Activated T-cell treated with anti-CD3 and anti-CD28 coated beads for 24 hours (primary cell): ENCODE results near the gene HRH4.

Experiments used
- DNase-seq: peaks from one replicate; pipeline ENCODE4 v3.0.0-alpha.2; 2020; ENCODE audit warnings: low read depth

HRH4 gene, protein sequence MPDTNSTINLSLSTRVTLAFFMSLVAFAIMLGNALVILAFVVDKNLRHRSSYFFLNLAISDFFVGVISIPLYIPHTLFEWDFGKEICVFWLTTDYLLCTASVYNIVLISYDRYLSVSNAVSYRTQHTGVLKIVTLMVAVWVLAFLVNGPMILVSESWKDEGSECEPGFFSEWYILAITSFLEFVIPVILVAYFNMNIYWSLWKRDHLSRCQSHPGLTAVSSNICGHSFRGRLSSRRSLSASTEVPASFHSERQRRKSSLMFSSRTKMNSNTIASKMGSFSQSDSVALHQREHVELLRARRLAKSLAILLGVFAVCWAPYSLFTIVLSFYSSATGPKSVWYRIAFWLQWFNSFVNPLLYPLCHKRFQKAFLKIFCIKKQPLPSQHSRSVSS

DNA sequence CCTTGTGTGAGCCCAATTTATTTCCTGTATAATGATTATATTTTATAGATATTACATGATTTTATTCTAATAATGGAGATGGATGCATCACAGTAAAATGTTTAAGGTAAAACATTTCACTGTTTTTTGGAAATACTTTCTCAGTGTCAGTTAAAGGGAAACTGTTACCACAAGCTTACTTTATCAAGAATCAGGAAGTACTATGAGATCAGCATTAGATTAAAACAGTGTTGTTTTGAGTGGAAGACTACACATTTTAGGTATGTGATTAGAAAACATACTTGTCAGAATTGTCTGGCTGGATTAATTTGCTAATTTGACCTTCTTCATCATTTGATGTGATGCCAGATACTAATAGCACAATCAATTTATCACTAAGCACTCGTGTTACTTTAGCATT lies at the start of gene HRH4:
Gene HRH4, plus strand, starts transcription at position 250 of the 400 bp plus-strand sequence. Its CDS starts 92 bp downstream, at position 342.
- DNase-seq, result no peak

DNA sequence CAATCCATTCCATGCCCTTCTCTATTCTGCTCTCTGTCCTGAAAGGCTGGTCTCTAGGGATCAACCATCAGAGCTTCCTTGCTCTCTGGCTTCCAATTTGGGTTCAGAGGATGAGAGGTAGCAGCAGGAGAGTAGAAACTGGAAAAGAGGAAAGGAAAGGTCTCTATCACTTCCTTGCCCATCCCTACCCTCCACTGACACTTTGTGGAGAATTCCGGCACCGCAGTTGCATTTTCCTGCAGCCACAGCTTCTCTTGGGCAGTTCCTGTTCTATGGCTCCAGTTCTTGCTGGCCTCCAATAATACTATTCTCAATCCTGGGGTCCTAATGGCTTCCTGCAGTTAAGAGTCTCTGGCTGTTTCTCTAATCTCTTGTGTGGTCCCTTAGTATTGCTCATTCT lies 47.3 kb upstream of the HRH4 start:
- no peak for DNase-seq

DNA sequence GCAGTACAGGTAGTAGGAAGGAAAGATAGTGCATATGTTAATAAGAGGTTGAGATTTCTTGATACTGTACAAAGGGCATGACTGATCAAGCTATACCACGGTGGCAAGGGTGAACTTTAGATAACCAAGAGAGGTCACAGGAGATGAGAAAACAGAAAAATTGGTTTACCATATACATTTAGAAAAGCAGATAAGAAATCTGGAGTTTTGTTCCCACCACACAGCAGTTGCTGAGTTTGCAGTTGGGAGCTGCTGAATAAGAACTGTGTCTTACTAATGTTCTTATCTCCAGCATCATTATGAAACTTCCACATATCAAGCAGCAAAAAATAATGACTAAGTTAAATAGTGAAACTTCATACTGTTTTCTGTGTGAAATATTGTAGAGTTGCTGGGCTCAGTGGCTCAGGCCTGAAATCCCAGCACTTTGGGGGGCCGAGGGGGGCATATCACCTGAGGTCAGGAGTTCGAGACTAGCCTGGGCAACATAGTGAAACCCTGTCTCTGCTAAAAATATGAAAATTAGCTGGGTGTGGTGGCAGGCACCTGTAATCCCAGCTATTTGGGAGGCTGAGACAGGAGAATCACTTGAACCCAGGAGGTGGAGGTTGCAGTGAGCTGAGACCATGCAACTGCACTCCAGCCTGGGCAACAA lies 46.0 kb upstream of the HRH4 start:
- DNase-seq, result peak; percentile 26

DNA sequence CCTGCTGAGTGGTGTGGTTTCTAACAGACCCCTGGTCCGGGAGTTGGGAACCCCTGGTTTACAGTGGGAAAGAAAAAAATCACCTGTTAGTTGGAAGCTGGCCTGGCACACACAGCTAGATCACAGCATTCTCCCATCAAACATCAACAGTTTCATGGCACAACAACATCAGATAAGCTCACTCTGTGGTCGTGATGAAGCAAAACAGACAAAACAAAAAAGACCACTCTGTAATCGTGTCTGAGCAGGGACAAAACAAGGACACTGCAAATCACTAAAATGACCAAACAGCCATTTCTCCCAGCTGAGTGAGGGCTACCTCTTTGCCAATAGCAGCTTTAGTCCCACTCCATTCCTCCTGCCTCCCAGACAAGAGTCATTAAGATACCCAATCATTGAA lies 43.0 kb upstream of the HRH4 start:
- DNase-seq, result no peak

DNA sequence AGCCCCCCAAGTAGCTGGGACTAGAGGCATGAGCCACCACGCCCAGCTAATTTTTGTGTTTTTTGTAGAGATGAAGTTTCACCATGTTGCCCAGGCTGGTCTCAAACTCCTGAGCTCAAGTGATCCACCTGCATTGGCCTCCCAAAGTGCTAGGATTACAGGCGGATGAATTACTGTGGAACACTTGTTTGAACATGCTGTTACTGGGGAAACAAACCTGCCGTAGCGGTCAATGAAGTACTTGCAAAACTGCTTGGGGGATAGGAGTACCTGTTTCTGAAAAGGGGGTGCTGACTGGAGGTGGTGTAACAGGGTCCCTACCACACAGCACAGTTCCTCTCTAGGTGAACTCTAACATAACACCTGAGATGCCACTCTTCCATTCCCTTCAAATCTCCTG lies 39.9 kb upstream of the HRH4 start:
- DNase-seq, result no peak

DNA sequence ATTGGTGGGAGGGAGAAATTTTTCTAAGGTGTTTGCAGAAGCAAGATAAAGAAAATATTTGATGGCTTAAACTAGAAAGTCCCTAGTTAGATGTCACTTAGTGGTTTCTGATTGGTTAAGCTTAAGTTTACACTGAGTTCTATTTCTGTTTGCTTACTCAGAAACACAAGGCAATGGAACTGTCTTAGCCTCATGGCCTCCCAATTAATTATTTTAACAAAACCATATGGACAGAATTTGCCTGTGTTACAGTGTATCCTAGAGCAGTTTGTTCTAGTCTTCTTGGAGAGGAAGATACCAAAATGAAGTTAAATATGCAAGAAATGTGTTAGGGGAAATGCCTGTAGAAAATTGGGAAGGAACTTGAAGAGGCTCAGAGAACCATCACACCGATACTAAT lies 38.6 kb upstream of the HRH4 start:
- DNase-seq, result no peak

DNA sequence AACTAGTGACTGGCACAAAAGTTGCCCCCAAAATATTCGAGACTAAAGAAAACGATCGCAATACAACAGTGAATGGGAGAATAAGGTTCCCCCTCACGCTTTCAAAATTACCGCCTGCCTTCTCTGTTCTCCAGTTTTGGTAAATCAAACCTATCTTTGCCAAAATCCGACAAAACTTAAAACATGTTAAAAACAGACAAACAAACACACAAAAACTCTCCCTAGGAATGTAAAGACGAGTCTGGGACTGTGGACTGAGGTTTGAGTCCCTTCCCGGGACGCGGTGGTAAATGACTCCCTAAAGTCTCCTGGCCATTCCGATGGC lies 34.4 kb upstream of the HRH4 start:
- DNase-seq, result no peak

DNA sequence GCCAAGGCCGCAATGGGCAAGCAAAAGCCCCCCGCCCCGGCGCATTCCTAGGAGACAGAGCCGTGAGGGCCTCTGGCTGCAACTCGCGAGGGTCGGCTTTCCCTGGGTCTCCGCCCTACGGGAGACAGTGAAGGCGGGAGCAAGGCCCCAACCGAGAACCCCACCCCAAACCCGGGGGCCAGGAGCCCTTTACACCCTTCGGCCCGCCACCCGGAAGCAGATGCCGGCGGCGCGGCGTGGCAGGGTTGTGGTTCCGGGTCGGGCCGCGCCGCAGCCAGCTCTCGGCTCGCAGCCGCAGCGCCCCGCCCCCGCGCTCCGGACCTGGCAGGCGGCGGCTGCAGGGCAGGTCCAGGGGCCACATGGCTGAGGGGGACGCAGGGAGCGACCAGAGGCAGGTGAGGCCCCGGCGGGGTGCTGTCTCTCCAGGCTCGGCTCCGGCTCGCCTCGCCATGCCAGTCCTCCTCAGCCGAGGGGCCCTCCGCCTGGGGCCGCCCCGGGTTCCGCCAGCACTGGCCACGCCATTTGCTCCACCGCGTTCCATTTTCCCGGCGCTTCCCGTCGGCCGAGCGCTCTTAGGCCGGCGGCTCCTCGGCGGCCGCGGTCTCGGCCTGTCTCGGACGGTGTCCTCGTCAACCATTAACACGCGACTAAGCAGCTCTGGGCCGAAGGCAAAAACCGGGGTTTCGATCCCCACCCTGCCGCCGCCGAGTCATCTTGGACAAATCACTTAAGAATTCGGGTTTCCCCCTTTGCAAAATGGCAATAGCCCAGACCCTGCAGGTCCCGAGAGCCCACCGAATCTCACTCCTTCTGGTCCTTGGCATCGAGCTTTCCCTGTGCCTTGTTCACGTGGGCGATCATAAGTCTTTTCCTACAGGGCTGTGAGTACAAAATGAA lies 33.8 kb upstream of the HRH4 start, which contains the start of gene IMPACT:
Gene IMPACT, plus strand, starts transcription at position 273 of the 897 bp plus-strand sequence. Its CDS starts 87 bp downstream, at position 360.
- DNase-seq, result peak; percentile 68

DNA sequence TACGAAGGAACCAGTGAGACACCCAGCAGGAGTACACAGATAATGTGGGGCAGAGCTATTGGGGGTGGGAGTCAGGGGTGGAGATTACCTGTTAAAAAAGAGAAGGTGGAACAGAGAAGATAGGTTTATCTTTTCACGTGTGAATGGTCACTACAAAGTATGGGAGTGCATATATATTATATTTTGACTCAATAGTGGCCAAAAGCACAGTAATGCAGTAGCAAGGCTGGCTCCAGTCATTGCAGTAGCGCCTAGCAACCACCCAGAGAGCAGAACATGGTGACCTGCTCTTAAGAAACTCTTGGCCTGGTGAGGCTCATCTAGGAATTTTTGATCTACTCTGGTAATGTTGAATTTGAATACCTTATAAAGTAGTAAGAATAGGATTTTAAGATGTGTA lies 33.0 kb upstream of the HRH4 start:
- no peak for DNase-seq

DNA sequence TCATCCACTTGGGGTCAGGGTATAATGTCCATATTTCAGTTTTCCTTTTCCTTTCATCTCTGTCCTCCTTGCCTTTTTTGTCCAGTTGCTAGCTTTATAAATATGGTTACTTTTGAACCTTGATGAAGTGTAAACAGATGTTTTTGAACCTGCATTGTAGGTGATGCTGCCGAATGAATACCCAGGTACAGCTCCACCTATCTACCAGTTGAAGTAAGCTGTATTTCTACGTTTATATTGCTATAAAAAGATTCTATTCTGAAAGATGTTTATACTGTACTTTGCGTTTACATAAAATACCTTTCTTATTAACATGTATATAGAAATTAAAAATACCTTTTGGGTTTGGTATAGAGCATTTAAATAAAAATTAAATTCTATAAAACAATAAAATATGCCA lies 31.7 kb upstream of the HRH4 start:
- DNase-seq, result no peak

DNA sequence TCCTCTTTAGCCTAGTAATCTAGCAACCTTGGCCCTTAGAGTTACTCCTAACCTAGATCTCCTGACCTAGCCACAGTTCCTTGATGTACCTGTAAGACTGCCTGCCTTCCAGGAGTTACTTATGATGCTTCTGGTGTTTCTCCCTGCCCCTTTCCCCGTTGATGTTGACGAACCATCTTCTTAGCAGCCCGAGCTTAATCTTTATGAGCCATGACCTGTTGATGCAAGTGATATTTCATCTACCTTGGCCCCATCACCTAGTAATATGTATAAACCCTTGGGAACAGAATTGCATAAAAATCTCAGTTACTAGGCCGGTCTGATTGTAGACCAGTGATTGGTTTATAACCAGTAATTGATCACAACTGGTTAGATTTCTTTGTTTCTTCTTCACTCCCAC lies 31.2 kb upstream of the HRH4 start:
- no peak for DNase-seq

DNA sequence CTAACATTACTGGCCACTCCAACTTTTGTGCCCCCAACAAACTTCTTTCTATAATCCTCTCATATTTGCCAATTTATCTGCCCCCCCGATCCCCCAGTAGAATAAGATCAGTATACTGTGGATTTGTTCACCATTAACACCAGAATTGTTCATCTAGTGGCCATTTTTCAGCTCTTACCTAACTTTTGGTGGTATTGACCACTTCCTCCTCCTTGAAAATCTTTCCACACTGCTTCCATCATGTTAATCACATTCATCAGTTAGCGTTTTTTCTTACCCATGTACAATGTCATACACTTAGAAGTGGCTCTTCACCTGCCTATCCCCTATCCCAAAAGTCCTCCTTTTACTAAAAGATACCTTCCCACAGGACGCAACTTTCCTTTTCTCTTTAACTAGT lies 27.8 kb upstream of the HRH4 start:
- no peak for DNase-seq

DNA sequence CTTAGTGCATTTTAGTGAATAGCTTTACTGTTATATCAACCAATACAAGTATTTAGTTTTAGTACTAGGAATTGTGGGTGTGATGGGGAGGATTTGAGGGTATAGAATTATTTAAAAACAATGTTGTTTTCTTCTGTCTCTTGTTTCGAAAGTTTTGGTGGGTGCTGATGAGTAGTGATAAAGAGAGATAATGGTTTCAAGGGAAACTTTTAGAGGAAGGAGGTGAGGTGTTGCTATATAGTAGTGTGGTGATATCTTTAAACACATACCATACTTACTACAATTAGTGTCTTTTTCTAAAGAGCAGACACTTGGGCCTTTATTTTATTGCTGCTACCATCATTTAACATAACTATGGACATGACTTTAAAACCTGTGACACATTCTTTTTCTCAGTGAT lies 23.5 kb upstream of the HRH4 start:
- DNase-seq, result no peak

DNA sequence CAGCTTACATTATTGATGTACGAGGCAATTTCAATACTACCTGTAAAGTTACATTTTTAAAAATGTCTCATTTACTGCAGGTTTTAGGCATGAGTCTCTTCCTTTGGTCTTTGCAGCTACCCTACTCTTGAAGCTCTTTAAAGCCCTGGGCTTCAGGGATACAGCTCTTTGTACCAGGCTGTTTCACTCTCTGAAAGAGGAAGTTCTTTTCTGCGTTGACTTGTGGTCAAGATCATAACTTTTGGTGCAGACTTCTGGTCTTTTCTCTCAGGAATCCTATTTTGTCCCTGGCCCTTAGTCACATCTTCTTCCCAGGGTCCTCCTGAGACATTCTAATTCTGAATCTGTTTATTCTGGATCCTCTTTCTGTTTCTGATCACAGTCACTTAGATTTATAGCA lies 16.6 kb upstream of the HRH4 start:
- DNase-seq, result no peak

DNA sequence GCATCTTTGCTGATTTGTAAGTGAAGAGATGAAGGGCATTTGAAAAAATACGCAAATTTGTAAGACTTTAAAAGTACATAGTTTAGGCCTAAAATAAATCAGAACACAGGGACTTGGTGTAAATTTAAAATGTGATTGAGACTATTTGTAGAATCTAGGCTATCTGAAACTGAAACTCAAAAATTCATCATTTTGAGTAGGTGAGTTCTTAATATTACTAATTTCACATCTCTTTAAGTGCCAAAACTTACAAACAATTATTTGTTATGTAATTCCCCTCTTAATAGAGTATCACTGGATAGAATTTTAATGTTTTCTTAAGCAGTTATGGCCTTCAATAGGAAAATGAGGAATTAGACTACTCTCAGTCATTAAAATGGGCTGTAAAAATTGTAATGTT lies 14.0 kb upstream of the HRH4 start:
- no peak for DNase-seq

DNA sequence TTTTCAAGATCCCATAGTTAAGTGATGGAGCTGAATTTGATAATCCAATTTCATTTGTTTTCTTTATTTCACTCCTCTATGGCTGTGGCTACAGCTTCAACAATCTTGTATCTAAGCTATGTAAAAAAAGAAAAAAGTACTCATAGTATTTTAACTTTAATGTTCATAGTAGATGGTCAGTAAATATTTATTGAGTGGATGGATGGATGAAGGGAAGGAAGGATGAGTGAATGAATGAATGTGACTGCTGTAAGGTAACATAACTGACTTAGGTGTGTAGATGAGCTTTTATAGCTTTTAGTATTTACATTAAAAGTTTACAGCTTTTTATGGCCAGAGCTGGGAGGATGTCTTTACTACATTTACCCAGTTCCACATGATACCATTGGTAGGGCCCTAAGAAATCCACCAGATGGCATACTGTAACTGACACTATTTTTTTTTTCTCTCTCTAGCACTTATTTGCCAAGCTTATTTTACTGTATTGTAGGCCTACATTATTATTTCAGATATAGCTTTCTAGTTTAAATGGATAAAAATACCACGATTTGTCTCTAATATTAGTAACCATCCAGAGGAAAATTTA lies 13.4 kb upstream of the HRH4 start:
- DNase-seq, result no peak

DNA sequence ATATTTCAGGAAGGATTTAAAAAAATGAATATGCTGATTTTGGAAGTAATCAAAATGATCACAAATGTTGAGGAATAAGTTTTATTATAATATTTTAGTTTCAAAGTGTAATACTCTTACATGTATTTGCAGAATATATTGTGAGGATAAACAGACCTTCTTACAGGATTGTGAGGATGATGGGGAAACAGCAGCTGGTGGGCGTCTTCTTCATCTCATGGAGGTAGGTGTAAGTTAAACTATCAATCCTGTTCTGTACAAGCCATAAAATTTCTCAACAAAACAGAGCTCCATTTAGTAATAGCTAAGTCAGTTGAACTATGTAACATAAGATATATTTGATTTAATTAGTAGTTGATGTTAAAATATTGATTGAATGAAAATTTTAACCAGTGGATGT lies 12.5 kb upstream of the HRH4 start:
- no peak for DNase-seq

DNA sequence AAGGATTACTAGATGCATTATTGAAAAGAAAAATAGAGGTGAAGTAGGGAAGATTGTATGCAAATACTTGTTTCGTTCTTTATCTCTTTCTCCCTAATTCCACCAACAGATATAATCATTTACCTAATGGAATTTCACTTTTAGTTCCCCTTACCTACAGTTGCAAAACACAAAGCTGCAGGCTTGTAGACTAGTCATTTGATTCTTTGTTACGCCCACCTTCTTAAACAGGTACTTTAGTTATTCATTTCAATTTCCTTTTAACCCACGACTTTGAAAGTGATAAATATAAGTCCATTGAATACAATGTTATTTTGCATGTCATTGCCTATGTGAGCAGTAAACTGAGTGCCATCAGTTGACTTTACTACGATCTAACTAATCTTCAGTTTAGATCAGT lies 3.9 kb upstream of the HRH4 start:
- no peak for DNase-seq

DNA sequence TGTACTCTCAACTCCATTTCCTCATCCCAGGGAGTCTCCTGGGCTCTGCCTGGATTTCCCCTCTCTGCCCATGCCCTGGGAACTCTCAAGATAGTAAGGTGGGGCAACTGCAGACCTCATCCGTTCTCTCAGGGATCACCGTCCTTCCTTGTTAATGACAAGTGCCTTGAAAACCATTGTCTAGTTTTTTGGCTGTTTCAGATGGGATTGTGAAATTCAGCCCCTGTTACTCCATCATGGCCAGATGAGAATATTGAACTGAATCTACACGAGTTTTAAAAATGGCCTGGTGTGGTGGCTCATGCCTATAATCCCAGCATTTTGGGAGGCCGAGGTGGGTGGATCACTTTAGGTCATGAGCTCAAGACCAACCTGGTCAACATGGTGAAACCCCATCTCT lies 665 bp upstream of the HRH4 start:
- no peak for DNase-seq

DNA sequence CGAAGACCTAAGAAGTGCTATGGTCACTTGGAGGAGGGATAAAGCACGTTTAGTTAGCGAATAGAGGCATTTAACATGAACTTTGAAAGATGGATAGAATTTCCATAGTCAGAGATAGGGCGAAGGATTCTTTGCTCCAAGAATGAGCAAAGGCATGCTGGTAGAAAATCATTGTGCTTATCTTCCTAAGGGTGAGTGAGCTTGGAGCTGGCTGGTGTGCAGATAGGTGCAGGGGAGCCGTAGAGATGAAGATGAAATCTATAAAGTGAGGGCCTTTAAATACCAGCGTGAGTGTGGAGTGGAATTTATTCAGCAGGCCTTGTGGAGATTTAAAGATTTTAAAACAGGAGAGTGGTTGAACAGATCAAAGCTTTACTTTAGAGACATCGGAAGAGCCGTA lies 1.6 kb downstream of the HRH4 start:
- no peak for DNase-seq

DNA sequence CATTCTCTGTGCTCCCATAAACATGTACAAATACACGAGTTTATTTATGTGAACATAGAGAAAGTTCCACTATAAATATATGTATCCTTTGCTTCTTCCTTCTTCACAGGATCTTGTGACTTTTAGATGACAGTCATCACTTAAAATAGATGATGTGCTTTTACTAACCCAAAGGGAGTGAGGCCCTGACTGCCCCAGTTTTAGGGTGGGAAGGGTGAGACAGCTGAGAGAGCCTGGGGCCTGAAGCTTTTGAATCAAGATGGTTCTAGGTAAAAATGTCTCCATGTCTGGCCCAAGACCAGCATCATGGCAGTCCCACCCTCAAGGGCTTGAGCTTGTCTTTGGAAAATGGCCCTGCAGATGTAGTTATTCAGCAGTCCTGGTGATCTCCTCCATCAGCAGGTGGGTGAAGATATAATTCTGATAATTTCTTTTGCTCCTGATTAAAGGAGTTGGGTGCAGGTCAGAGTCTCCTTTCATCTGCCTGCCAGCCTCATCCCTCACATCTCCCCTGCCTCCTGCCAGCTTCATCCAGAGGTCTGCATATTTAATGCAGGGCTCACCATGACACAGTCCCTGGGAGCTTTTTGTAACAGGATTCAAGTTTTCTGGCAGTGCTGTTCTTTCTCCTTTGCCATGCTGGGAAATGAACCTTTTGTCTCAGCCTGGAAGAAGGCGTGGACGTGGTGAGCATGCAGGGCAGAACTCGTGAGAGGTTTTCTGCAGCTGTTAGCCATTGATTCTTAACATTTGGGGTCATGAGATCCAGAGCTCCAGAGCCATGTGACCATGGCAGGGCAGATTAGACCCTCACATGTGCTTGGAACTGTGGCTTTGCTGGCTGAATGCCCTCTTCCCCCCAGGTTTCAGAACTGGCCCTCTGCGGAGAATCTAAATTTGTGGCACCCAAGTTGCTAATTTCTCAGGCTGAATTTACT lies 2.7 kb downstream of the HRH4 start:
- no peak for DNase-seq
